ENCODE measurements around the gene PTPN23. TPM values are rescaled to one million over a fixed set of nuclear protein-coding genes. Genes with fewer than 3 reads are reported as not detected.

The PTPN23 gene
- total RNA-seq, 1 donor from 2014 or later = 50.3 TPM

GRCh38 chr3:47404955-47405790 is 24.4 kb downstream of the PTPN23 start:
- DNase-seq (no peak), ATAC-seq (ENCODE audit: low read depth) (no peak)
- Mint-ChIP-seq H3K27ac (no peak overlapping the region), H3K9me3 (no peaks in the 10 kb centered on the region), H3K4me3 (no peak overlapping the region), H3K36me3 (ENCODE audit: low read depth) (peaks cover 66% of the 10 kb centered on the region), H3K27me3 (no peaks in the 10 kb centered on the region), H3K4me1 (no peaks in the 10 kb centered on the region)
- intact Hi-C loops (cut with micrococcal nuclease) = no loop called here
- ChIA-PET CTCF (no interaction called here), POLR2A (no interaction called here)
- no peak for TF ChIP-seq CTCF (IDR thresholded peaks at IDR 0.05)

GRCh38 chr3:47405820-47406761 is 25.3 kb downstream of the PTPN23 start:
- TF ChIP-seq CTCF (IDR thresholded peaks at IDR 0.05) = no peak
- Mint-ChIP-seq H3K27ac (no peak overlapping the region), H3K27me3 (no peaks in the 10 kb centered on the region)

GRCh38 chr3:47406762-47407149 is 25.9 kb downstream of the PTPN23 start:
- ChIA-PET POLR2A (no interaction called here), CTCF (no interaction called here)
- no peak overlapping the region for H3K4me3 Mint-ChIP-seq
- ATAC-seq (ENCODE audit: low read depth) (no peak), DNase-seq (no peak)
- H3K4me1 Mint-ChIP-seq = no peaks in the 10 kb centered on the region
- peaks cover 63% of the 10 kb centered on the region for H3K36me3 Mint-ChIP-seq (ENCODE audit: low read depth)
- no peaks in the 10 kb centered on the region for H3K27me3 Mint-ChIP-seq
- TF ChIP-seq CTCF (IDR thresholded peaks at IDR 0.05) = no peak
- H3K9me3 Mint-ChIP-seq = no peaks in the 10 kb centered on the region
- intact Hi-C loops (cut with micrococcal nuclease) = no loop called here
- no peak overlapping the region for H3K27ac Mint-ChIP-seq

More at GRCh38 chr3:47405820-47406761, 25.3 kb downstream of the PTPN23 start:
- H3K36me3 Mint-ChIP-seq (ENCODE audit: low read depth) = peaks cover 63% of the 10 kb centered on the region
- H3K4me1 Mint-ChIP-seq = no peaks in the 10 kb centered on the region
- ChIA-PET POLR2A (no interaction called here), CTCF (no interaction called here)
- intact Hi-C loops (cut with micrococcal nuclease) = no loop called here
- no peak for ATAC-seq (ENCODE audit: low read depth)
- no peak for DNase-seq
- no peaks in the 10 kb centered on the region for H3K9me3 Mint-ChIP-seq
- no peak overlapping the region for H3K4me3 Mint-ChIP-seq

- Mint-ChIP-seq H3K27me3 (no peaks in the 10 kb centered on the region), H3K4me3 (no peak overlapping the region), H3K36me3 (ENCODE audit: low read depth) (peaks cover 65% of the 10 kb centered on the region), H3K27ac (no peak overlapping the region), H3K9me3 (no peaks in the 10 kb centered on the region), H3K4me1 (no peaks in the 10 kb centered on the region)
- ATAC-seq (ENCODE audit: low read depth) (no peak), DNase-seq (no peak)
- intact Hi-C loops (cut with micrococcal nuclease) = no loop called here
- no peak for TF ChIP-seq CTCF (IDR thresholded peaks at IDR 0.05)
- CTCF ChIA-PET = no interaction called here
- POLR2A ChIA-PET = no interaction called here
Measured at GRCh38 chr3:47407237-47407636, 26.4 kb downstream of the PTPN23 start.
